Smooth muscle cell (in vitro differentiated cells): ENCODE results near the gene SFXN2. TPM values are rescaled to one million over a fixed set of nuclear protein-coding genes. Genes with fewer than 3 reads are reported as not detected.

ENCODE experiments used
- DNase-seq: peaks from one replicate; lab custom pipeline; 2025; ENCODE audit not compliant: unreplicated experiment; lab: John Stamatoyannopoulos, UW
- H2AFZ ChIP-seq: fragments of 200-600 bp; sonication (generic); 2 replicates; pipeline ENCODE4 v1.6.0; 2016; ENCODE audit warnings: antibody characterized with exemption, low read depth, mild to moderate bottlenecking
- H3F3A ChIP-seq: fragments of 200-600 bp; sonication (generic); 2 replicates; pipeline ENCODE4 v1.6.0; 2017; ENCODE audit warnings: antibody characterized with exemption, low read depth
- H3K27ac ChIP-seq: fragments of 200-600 bp; sonication (generic); 2 replicates; pipeline ENCODE4 v1.5.1; 2016; ENCODE audit warnings: low read depth, mild to moderate bottlenecking
- H3K27me3 ChIP-seq: fragments of 200-600 bp; sonication (generic); 2 replicates; pipeline ENCODE4 v1.6.1; 2016; ENCODE audit warnings: low read depth, mild to moderate bottlenecking
- H3K36me3 ChIP-seq: fragments of 200-600 bp; sonication (generic); 2 replicates; pipeline ENCODE4 v1.5.1; 2016; ENCODE audit warnings: low read depth
- H3K4me1 ChIP-seq: fragments of 200-600 bp; sonication (generic); 2 replicates; pipeline ENCODE4 v1.5.1; 2016; ENCODE audit warnings: low read depth
- H3K4me2 ChIP-seq: fragments of 200-600 bp; sonication (generic); 2 replicates; pipeline ENCODE4 v1.6.0; 2016; ENCODE audit warnings: mild to moderate bottlenecking
- H3K4me3 ChIP-seq: fragments of 200-600 bp; sonication (generic); 2 replicates; pipeline ENCODE4 v1.5.1; 2016; ENCODE audit warnings: mild to moderate bottlenecking
- H3K79me2 ChIP-seq: fragments of 200-600 bp; sonication (generic); 2 replicates; pipeline ENCODE4 v1.6.0; 2016; ENCODE audit warnings: low read depth, mild to moderate bottlenecking
- H3K9ac ChIP-seq: fragments of 200-600 bp; sonication (generic); 2 replicates; pipeline ENCODE4 v1.6.0; 2016; ENCODE audit warnings: low read depth
- H3K9me3 ChIP-seq: fragments of 200-600 bp; sonication (generic); replicated peaks from 2 replicates; pipeline ENCODE4 v1.5.1; 2016; ENCODE audit warnings: low read depth
- H4K20me1 ChIP-seq: fragments of 200-600 bp; sonication (generic); 2 replicates; pipeline ENCODE4 v1.6.0; 2016; ENCODE audit warnings: low read depth
- CTCF ChIP-seq: fragments of 200-600 bp; sonication (generic); IDR thresholded peaks from 2 replicates; pipeline ENCODE4 v1.5.1; 2017; ENCODE audit warnings: borderline replicate concordance, mild to moderate bottlenecking, antibody characterized with exemption; ENCODE audit not compliant: insufficient read depth, poor library complexity, severe bottlenecking
- WGBS: methylation state at CpG from one replicate; pipeline ENCODE4 v1.1.7; 2016; ENCODE audit warnings: low lambda C conversion rate; 5-methylcytosine and 5-hydroxymethylcytosine counted together
- polyA plus RNA-seq: library from polyadenylated mRNA; unstranded; fragments of >200 nt; fragmentation: Nextera tagmentation; extraction: Ambion mirVana; gene quantifications from 2 replicates; pipeline ENCODE4 v1.2.1, GENCODE V29; 2016
- total RNA-seq: library from RNA; depleted of rRNA; stranded (reverse); fragments of >200 nt; gene quantifications from 2 replicates; pipeline ENCODE4 v1.2.3, GENCODE V29; 2014

SFXN2 gene
- total and polyA plus RNA-seq, 2 experiments from 2014 or later: 2.0 to 2.9 TPM

GRCh38 chr10:102681696-102682095 lies 32.7 kb upstream of the SFXN2 start:
- Histone ChIP-seq H3K36me3 (no peaks in the 10 kb centered on the region), H3K27me3 (no peaks in the 10 kb centered on the region), H3K4me3 (no peak overlapping the region), H3K4me1 (peaks cover 27% of the 10 kb centered on the region), H3K9ac (no peak overlapping the region), H4K20me1 (no peaks in the 10 kb centered on the region), H3K9me3 (no peaks in the 10 kb centered on the region), H3F3A (peaks cover 13% of the 10 kb centered on the region), H3K4me2 (no peak overlapping the region), H2AFZ (no peak overlapping the region), H3K27ac (no peak overlapping the region), H3K79me2 (no peaks in the 10 kb centered on the region)
- DNase-seq: no peak
- no peak for TF ChIP-seq CTCF
- WGBS: 97% methylated on average over 5 of the region's 5 CpGs

GRCh38 chr10:102682416-102682815 lies 32.0 kb upstream of the SFXN2 start:
- H3K4me1 ChIP-seq: peaks cover 20% of the 10 kb centered on the region
- no peaks in the 10 kb centered on the region for H3K9me3 ChIP-seq
- WGBS: 94% methylated on average over 7 of the region's 7 CpGs
- no peaks in the 10 kb centered on the region for H3K36me3 ChIP-seq
- no peaks in the 10 kb centered on the region for H3K27me3 ChIP-seq
- no peak overlapping the region for H3K27ac ChIP-seq
- no peak overlapping the region for H3K4me3 ChIP-seq
- no peak for DNase-seq
- TF ChIP-seq CTCF: no peak
- H3K4me2 ChIP-seq: no peak overlapping the region
- peaks cover 6% of the 10 kb centered on the region for H3F3A ChIP-seq
- H2AFZ ChIP-seq: no peak overlapping the region
- H4K20me1 ChIP-seq: no peaks in the 10 kb centered on the region
- no peaks in the 10 kb centered on the region for H3K79me2 ChIP-seq
- H3K9ac ChIP-seq: no peak overlapping the region

GRCh38 chr10:102682981-102683380 lies 31.5 kb upstream of the SFXN2 start:
- H3F3A ChIP-seq: peaks cover under 1% of the 10 kb centered on the region
- H3K4me1 ChIP-seq: peaks cover 15% of the 10 kb centered on the region
- TF ChIP-seq CTCF: no peak
- no peak overlapping the region for H3K27ac ChIP-seq
- no peaks in the 10 kb centered on the region for H3K36me3 ChIP-seq
- WGBS: 97% methylated on average over 4 of the region's 4 CpGs
- no peaks in the 10 kb centered on the region for H4K20me1 ChIP-seq
- no peak overlapping the region for H2AFZ ChIP-seq
- no peaks in the 10 kb centered on the region for H3K79me2 ChIP-seq
- H3K27me3 ChIP-seq: no peaks in the 10 kb centered on the region
- no peak for DNase-seq
- H3K9me3 ChIP-seq: no peaks in the 10 kb centered on the region
- H3K4me3 ChIP-seq: no peak overlapping the region
- no peak overlapping the region for H3K4me2 ChIP-seq
- no peak overlapping the region for H3K9ac ChIP-seq

GRCh38 chr10:102683736-102684135 lies 30.7 kb upstream of the SFXN2 start:
- no peak for TF ChIP-seq CTCF

More at GRCh38 chr10:102683736-102684135, 30.7 kb upstream of the SFXN2 start:
- no peak overlapping the region for H3K4me3 ChIP-seq
- H3K4me2 ChIP-seq: no peak overlapping the region
- DNase-seq: no peak
- H3K4me1 ChIP-seq: peaks cover 8% of the 10 kb centered on the region
- no peak overlapping the region for H3K27ac ChIP-seq
- H3K9ac ChIP-seq: no peak overlapping the region
- H3K79me2 ChIP-seq: no peaks in the 10 kb centered on the region
- no peaks in the 10 kb centered on the region for H3K9me3 ChIP-seq
- no peaks in the 10 kb centered on the region for H3K27me3 ChIP-seq
- no peaks in the 10 kb centered on the region for H3K36me3 ChIP-seq
- no peaks in the 10 kb centered on the region for H4K20me1 ChIP-seq
- WGBS: 92% methylated on average over 5 of the region's 5 CpGs
- H2AFZ ChIP-seq: no peak overlapping the region
- no peaks in the 10 kb centered on the region for H3F3A ChIP-seq
